Transverse colon (tissue), 4 donors: ENCODE results near the gene USP2.

Experiments
- CTCF ChIP-seq, 5 experiments: fragments of 200-600 bp in 3 of 5; fragments of 450-650 bp in 2 of 5; sonication (generic) in 3 of 5; IDR thresholded peaks; 1 replicate in 2 of 5; 2 replicates in 3 of 5; pipeline ENCODE4 v1.5.1; 2016 to 2017; ENCODE audit warnings: antibody characterized with exemption in 5 of 5, inconsistent platforms in 3 of 5, mild to moderate bottlenecking in 2 of 5, moderate library complexity in 1 of 5
- EP300 ChIP-seq: sonication (generic); formaldehyde crosslinking; IDR thresholded peaks from one replicate; pipeline ENCODE4 v1.6.1; 2017; ENCODE audit warnings: antibody characterized with exemption, low read depth
- POLR2A ChIP-seq: fragments of 450-650 bp; IDR thresholded peaks from one replicate; pipeline ENCODE4 v1.6.1; 2016; ENCODE audit warnings: antibody characterized with exemption, mild to moderate bottlenecking, moderate library complexity
- POLR2AphosphoS5 ChIP-seq, 3 donors: sonication (generic); formaldehyde crosslinking; IDR thresholded peaks; one replicate each; pipeline ENCODE4 v1.6.1; 2016; ENCODE audit warnings: antibody characterized with exemption in 3 of 3

DNA sequence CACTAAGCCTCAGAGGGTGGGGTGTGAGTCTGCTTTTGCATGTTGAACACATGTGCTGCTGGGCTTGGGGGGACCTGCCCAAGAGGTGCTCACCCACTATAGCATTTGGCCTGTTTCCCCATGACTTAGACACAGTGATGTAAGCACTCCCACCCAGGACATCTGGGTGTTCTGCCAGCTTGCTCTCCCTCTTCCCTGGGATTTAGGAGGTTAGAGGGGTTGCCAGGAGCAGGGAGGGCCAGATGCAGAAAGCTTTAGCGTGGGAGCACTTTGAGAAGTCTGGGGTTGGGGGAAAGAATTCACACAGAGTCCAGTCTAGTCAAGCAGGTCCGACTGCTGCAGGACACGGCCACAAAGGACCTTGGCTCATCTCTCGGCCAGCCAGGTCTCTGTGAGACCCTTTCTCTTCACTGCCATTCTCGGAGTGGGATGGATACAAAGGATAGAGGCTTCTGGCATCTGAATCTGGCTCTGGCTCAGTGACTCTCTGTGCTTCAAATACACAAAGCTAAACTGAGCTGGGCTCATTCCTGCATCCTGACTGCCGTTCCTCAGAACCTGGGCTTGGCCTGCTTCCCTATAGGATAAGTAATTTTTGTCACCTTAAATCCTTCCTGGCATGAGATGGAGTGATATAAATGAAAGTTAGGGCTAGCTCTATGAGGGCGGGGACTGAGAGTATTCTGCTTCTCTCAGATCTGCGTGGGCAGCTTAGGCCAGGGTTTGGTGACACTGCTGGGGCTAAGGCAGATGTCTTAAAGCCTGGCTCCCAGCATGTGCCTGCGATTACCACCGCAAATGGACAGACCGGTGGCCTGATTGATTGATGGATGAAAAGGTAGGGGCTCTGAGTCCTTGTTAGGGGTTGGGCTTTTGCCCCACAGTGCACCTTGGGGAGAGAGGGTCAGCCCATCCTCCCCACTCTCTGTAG, 14.5 kb downstream of the USP2 start:
- TF ChIP-seq POLR2AphosphoS5 (IDR thresholded peaks at IDR 0.05), result no peak
- TF ChIP-seq CTCF (IDR thresholded peaks at IDR 0.05), result no peak
- no peak for TF ChIP-seq EP300
- TF ChIP-seq POLR2A, result no peak
